PFSK-1 (cell line): ENCODE measurements around the gene SKIC2.
A peak's percentile ranks its signal among the peaks of the same experiment; 100 is the strongest.

Experiments
- FOXP2 ChIP-seq: optimal IDR thresholded peaks from 2 replicates; pipeline ENCODE3; 2011; ENCODE audit warnings: borderline replicate concordance, control low read depth, inconsistent platforms; ENCODE audit not compliant: insufficient read depth; ENCODE audit errors: extremely low read length, extremely low read depth
- POLR2AphosphoS5 ChIP-seq: IDR thresholded peaks from 2 replicates; pipeline ENCODE4 v1.6.1; 2012; ENCODE audit warnings: low read depth, mild to moderate bottlenecking, control low read depth, low read length, moderate library complexity
- SIN3A ChIP-seq: IDR thresholded peaks from 2 replicates; pipeline ENCODE4 v1.6.1; 2012; ENCODE audit warnings: mild to moderate bottlenecking, low read length, moderate library complexity, borderline replicate concordance; ENCODE audit not compliant: insufficient read depth
- TAF1 ChIP-seq: IDR thresholded peaks from 2 replicates; pipeline ENCODE4 v1.6.1; 2012; ENCODE audit warnings: low read length, control low read depth, borderline replicate concordance; ENCODE audit not compliant: insufficient read depth
- TF ChIP-seq, protein P1 (sequence below), 2 experiments: IDR thresholded peaks; 2 replicates each; pipeline versions ENCODE4 v1.6.1 to v1.8.0; 2011 to 2012; ENCODE audit warnings: low read depth in 2 of 2, low read length in 2 of 2, control low read depth in 1 of 2, inconsistent platforms in 1 of 2, mild to moderate bottlenecking in 1 of 2, moderate library complexity in 1 of 2; ENCODE audit not compliant: insufficient read depth in 1 of 2

Gene SKIC2

DNA sequence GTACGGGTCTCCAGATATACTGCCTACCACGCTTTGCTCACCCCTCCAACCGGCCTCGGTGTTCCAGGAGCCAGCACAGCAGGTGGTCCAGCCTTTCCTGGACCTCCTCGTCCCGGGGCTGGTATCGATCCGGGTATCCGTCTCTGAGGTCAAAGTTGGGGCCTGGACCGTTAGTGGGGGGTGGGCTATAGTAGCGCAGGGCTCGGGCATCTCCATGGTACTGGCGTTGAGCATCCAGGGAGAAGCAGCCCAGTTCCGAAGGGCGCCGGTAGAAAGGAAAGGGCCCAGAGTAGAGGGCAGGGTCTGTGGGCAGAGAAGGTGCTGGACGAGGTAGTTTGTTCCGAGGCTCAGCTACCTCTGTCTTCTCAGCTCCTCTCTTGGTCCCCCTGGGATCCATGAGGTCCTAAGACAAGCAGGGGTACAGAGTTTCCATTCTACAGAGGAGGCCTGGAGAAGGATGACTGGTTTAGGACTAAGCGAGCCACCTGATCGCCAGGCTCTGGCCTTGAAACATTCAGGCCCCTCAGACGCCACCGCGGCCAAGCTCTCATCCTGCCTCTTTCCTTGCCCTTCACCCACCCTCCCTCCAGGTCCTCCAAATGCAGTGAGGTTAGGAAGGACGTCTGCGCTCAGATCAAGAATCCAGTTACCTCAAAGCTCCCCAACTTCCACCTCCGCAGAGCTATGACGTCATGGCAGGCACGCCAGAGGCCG lies 12.5 kb downstream of the SKIC2 start:
- no peak for TF ChIP-seq FOXP2
- TF ChIP-seq TAF1: no peak
- TF ChIP-seq, protein P1, sequence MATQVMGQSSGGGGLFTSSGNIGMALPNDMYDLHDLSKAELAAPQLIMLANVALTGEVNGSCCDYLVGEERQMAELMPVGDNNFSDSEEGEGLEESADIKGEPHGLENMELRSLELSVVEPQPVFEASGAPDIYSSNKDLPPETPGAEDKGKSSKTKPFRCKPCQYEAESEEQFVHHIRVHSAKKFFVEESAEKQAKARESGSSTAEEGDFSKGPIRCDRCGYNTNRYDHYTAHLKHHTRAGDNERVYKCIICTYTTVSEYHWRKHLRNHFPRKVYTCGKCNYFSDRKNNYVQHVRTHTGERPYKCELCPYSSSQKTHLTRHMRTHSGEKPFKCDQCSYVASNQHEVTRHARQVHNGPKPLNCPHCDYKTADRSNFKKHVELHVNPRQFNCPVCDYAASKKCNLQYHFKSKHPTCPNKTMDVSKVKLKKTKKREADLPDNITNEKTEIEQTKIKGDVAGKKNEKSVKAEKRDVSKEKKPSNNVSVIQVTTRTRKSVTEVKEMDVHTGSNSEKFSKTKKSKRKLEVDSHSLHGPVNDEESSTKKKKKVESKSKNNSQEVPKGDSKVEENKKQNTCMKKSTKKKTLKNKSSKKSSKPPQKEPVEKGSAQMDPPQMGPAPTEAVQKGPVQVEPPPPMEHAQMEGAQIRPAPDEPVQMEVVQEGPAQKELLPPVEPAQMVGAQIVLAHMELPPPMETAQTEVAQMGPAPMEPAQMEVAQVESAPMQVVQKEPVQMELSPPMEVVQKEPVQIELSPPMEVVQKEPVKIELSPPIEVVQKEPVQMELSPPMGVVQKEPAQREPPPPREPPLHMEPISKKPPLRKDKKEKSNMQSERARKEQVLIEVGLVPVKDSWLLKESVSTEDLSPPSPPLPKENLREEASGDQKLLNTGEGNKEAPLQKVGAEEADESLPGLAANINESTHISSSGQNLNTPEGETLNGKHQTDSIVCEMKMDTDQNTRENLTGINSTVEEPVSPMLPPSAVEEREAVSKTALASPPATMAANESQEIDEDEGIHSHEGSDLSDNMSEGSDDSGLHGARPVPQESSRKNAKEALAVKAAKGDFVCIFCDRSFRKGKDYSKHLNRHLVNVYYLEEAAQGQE (IDR thresholded peaks at IDR 0.05; ENCODE audit: insufficient read depth in 1 of 2, low read depth in 2 of 2, low read length in 2 of 2): no peak
- peak; percentile 43; the same call in 1 of the 2 replicates for TF ChIP-seq POLR2AphosphoS5
- TF ChIP-seq SIN3A: no peak

DNA sequence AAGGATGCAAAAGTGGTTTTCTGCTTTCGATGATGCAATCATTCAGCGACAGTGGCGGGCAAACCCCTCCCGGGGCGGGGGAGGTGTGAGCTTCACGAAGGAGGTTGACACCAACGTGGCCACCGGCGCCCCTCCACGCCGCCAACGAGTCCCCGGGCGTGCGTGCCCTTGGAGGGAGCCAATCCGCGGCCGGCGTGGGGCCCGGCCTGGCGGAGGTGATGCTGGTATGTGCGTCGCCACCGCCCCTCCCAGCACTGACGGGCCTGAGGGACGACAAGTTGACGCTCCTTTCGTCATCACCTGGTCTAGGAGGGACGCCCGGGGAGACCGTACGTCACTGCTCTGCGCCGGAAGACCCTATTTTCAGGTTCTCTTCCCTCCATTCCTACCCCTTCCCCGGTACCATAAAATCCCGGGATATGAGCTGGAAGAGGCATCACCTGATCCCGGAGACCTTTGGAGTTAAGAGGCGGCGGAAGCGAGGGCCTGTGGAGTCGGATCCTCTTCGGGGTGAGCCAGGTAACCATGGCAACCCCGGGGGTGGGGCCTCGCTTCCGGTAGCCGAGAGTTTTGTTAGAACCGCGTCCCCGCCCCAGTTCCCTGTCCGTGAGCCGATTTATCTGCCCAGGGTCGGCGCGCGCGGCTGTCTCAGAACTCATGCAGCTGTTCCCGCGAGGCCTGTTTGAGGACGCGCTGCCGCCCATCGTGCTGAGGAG lies 13.2 kb downstream of the SKIC2 start, which contains the start of gene DXO:
Gene DXO (minus strand): TSS at position 146 of the 716 bp plus-strand sequence. CDS start 463 bp downstream, outside the sequence.
- TF ChIP-seq POLR2AphosphoS5: peak; percentile 55
- no peak for TF ChIP-seq TAF1
- TF ChIP-seq, protein P1 (IDR thresholded peaks at IDR 0.05; ENCODE audit: insufficient read depth in 1 of 2, low read depth in 2 of 2, low read length in 2 of 2): peak in 1 of 2 experiments; percentile 29; a peak in 1 of 4 replicates
- no peak for TF ChIP-seq FOXP2
- peak; percentile 79; the same call in 1 of the 2 replicates for TF ChIP-seq SIN3A

DNA sequence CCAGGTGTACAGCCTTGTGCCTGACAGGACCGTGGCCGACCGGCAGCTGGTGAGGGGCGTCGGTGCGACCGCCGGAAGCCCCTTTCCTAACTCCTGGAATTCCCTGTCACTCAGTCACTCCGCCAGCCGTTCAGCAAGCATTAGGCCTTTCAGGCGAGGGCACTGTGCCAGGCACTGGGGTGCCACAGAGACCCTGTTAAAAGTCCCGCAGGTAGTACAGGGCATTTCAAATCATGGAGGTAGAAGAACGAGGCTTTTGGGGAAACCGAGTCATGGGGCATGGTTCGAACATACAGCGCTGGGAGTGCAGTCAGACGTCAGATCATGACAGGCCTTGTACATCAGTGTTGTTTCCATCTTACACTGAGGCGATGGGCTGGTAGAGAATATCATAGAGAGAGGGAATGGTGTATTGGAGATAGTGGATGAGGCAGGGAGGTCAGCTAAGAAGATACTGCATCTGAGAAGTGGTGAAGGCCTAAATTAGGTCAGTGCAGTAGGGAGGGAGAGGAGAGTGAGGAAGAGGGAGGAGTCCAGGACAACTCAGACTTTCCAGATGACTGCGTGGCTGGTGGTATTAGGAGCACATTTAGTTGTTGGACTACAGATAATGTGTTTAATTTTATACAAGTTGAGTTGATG lies 13.9 kb downstream of the SKIC2 start:
- TF ChIP-seq TAF1: no peak
- TF ChIP-seq SIN3A: no peak

DNA sequence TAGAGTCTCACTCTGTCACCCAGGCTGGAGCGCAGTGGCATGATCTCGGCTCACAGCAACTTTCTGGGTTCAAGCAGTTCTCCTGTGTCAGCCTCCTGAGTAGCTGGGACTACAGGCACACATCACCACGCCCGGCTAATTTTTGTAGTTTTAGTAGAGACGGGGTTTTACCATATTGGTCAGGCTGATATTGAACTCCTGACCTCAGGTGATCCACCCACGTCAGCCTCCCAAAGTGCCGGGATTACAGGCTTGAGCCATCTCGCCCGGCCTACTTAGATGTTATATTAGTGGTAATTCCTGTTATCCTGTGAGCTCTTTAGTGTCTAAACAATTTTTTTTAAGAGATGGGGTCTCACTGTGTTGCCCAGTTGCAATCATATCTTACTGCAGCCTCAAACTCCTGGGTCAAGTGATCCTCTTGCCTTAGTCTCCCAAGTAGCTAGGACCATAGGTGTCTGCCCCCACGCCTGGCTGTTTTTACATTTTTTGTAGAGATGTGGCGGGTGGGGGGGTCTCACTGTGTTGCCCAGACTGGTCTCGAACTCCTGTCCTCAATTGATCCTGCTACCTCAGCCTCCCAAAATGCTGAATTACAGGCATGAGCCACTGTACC lies 18.9 kb downstream of the SKIC2 start:
- no peak for TF ChIP-seq SIN3A
- no peak for TF ChIP-seq POLR2AphosphoS5
- no peak for TF ChIP-seq FOXP2
- no peak for TF ChIP-seq TAF1
- TF ChIP-seq, protein P1 (IDR thresholded peaks at IDR 0.05; ENCODE audit: insufficient read depth in 1 of 2, low read depth in 2 of 2, low read length in 2 of 2): no peak

DNA sequence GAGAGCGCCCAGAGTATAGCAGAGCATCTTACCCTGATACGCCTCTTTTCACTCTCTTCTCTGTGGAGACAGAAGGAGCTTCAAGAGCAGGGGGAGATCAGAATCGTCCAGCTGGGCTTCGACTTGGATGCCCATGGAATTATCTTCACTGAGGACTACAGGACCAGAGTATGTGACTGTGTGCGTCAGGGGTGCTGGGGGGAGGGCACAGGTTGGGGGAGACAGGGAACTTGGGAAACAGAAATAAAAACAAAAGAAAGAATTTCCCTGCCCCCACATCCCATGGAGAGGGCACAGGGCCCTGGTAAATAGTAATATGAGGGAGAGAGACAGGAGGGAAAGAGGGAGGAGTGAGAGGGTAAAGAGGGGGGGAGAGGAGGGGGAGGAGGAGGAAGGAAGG lies 19.9 kb downstream of the SKIC2 start:
- TF ChIP-seq SIN3A (no peak), TAF1 (no peak), POLR2AphosphoS5 (no peak), FOXP2 (no peak)
- TF ChIP-seq, protein P1 (IDR thresholded peaks at IDR 0.05; ENCODE audit: insufficient read depth in 1 of 2, low read depth in 2 of 2, low read length in 2 of 2): no peak
